SK-N-MC (cell line): ENCODE results near the gene ACP3.
A peak's percentile ranks its signal among the peaks of the same experiment; 100 is the strongest.
"Not testable (repeated sequence)": the region's sequence is repeated elsewhere in the genome, so short reads cannot be mapped to it uniquely, and the experiment has no call there.

Experiments used
- DNase-seq: peaks from one replicate; pipeline ENCODE4 v3.0.0-alpha.2; 2011; ENCODE audit warnings: low read depth, low spot score
- H3K27ac ChIP-seq: fragments of 200-600 bp; sonication (generic); 2 replicates; pipeline ENCODE4 v1.5.1; 2016; ENCODE audit warnings: mixed run types
- H3K36me3 ChIP-seq: fragments of 200-600 bp; sonication (generic); 2 replicates; pipeline ENCODE4 v1.6.1; 2017; ENCODE audit warnings: antibody characterized with exemption, low read length, mixed read lengths; ENCODE audit not compliant: insufficient read depth
- H3K4me3 ChIP-seq: fragments of 200-600 bp; sonication (generic); 2 replicates; pipeline ENCODE4 v1.5.1; 2016
- H3K9ac ChIP-seq: fragments of 200-600 bp; sonication (generic); 2 replicates; pipeline ENCODE4 v1.8.0; 2017; ENCODE audit warnings: mixed run types, mixed read lengths; ENCODE audit not compliant: insufficient read length
- H3K9me3 ChIP-seq: fragments of 200-600 bp; sonication (generic); 2 replicates; pipeline ENCODE4 v1.6.1; 2017; ENCODE audit warnings: low read depth, mild to moderate bottlenecking, antibody characterized with exemption, low read length, moderate library complexity, mixed read lengths
- EZH2 ChIP-seq: fragments of 200-600 bp; sonication (generic); IDR thresholded peaks from one replicate; pipeline ENCODE4 v1.6.1; 2017; ENCODE audit warnings: antibody characterized with exemption
- FOXP2 ChIP-seq: optimal IDR thresholded peaks from 2 replicates; pipeline ENCODE3; 2011; ENCODE audit warnings: mild to moderate bottlenecking, moderate library complexity; ENCODE audit not compliant: insufficient read depth; ENCODE audit errors: extremely low read length, control extremely low read depth
- POLR2AphosphoS5 ChIP-seq: IDR thresholded peaks from 2 replicates; pipeline ENCODE4 v1.6.1; 2012; ENCODE audit warnings: mild to moderate bottlenecking, low read depth, low read length, borderline replicate concordance

The ACP3 gene

DNA sequence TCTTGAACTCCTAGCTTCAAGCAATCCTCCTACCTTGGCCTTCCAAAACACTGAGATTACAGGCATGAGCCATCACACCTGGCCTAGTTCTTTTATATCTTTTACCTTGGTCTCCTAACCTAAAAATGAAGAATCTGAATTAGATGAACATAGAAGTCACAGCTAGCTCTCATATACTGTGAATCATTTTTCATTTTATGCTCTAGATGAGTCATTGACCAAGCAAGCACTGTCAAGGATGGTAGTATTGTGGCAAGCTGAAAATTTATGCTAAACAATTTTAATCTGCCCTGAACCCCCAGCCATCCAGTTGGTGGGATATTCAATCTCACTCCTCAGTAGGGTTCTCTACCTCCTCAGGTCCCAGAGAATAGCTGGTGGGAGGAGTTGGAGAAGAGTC lies 51.8 kb downstream of the ACP3 start:
- H3K36me3 ChIP-seq: no peaks in the 10 kb centered on the region
- H3K27ac ChIP-seq: no peak overlapping the region
- DNase-seq: no peak
- H3K9ac ChIP-seq: no peak overlapping the region
- no peak for TF ChIP-seq POLR2AphosphoS5
- TF ChIP-seq EZH2: no peak
- TF ChIP-seq FOXP2: no peak
- H3K4me3 ChIP-seq: no peak overlapping the region
- H3K9me3 ChIP-seq: no peaks in the 10 kb centered on the region

- H3K9ac ChIP-seq, DNase-seq, H3K4me3 ChIP-seq, H3K27ac ChIP-seq, H3K36me3 ChIP-seq, H3K9me3 ChIP-seq: not testable (repeated sequence)
Observed at GRCh38 chr3:132376945-132377354, 59.7 kb downstream of the ACP3 start.

- TF ChIP-seq EZH2 (no peak), POLR2AphosphoS5 (no peak), FOXP2 (no peak)
- no peak overlapping the region for H3K27ac ChIP-seq
- DNase-seq: no peak
Observed at GRCh38 chr3:132378048-132378762, 61.0 kb downstream of the ACP3 start.

GRCh38 chr3:132378846-132379245 lies 61.6 kb downstream of the ACP3 start:
- Histone ChIP-seq H3K27ac (no peak overlapping the region), H3K9ac (no peak overlapping the region), H3K9me3 (no peaks in the 10 kb centered on the region), H3K36me3 (no peaks in the 10 kb centered on the region), H3K4me3 (no peak overlapping the region)
- no peak for TF ChIP-seq POLR2AphosphoS5
- no peak for TF ChIP-seq FOXP2
- TF ChIP-seq EZH2: no peak
- no peak for DNase-seq

More at GRCh38 chr3:132378048-132378762, 61.0 kb downstream of the ACP3 start:
- H3K9me3 ChIP-seq: no peaks in the 10 kb centered on the region
- H3K9ac ChIP-seq: no peak overlapping the region
- no peak overlapping the region for H3K4me3 ChIP-seq
- H3K36me3 ChIP-seq: no peaks in the 10 kb centered on the region

- no peak overlapping the region for H3K27ac ChIP-seq
- no peaks in the 10 kb centered on the region for H3K9me3 ChIP-seq
- DNase-seq: no peak
- no peak for TF ChIP-seq POLR2AphosphoS5
- TF ChIP-seq FOXP2: no peak
- TF ChIP-seq EZH2: no peak
- H3K4me3 ChIP-seq: no peak overlapping the region
- H3K9ac ChIP-seq: no peak overlapping the region
- H3K36me3 ChIP-seq: no peaks in the 10 kb centered on the region
Observed at GRCh38 chr3:132380920-132381319, 63.7 kb downstream of the ACP3 start.

DNA sequence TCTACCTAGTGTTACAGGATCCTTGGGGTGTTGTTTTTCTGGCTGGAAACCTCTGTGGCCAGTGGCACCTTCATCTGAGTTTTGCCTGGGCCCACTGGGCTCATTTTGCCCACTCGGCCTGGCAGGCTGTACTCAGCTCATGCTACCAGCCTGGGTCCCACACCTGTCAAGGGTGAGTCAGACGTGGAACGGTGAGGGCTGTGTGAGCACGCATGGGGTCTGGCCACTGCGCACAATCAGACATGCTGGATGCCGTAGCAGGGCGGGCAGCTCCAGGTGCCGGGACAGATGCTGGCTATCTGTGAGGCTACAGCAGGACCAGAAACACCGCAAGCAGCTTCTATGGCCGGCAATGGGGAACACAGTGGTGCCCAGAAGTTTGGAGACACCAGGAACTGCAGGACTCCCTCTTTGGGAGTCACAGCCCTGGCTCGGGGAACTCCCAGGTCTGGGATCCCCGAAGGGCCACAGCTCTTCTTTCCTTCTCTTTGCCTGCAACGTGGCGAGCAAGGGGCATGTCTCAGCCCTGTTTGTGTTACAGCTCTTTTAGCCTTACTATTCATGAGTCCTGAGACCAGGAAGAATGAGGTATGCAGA lies 64.2 kb downstream of the ACP3 start:
- H3K27ac ChIP-seq: no peak overlapping the region
- no peak for DNase-seq
- no peak overlapping the region for H3K4me3 ChIP-seq
- no peak overlapping the region for H3K9ac ChIP-seq
- TF ChIP-seq EZH2: no peak
- TF ChIP-seq FOXP2: no peak
- TF ChIP-seq POLR2AphosphoS5: no peak
- no peaks in the 10 kb centered on the region for H3K36me3 ChIP-seq
- no peaks in the 10 kb centered on the region for H3K9me3 ChIP-seq

GRCh38 chr3:132382267-132382666 lies 65.1 kb downstream of the ACP3 start:
- Histone ChIP-seq H3K4me3 (no peak overlapping the region), H3K9ac (no peak overlapping the region), H3K27ac (no peak overlapping the region), H3K36me3 (no peaks in the 10 kb centered on the region), H3K9me3 (no peaks in the 10 kb centered on the region)
- no peak for TF ChIP-seq FOXP2
- TF ChIP-seq EZH2: no peak
- no peak for TF ChIP-seq POLR2AphosphoS5
- no peak for DNase-seq

DNA sequence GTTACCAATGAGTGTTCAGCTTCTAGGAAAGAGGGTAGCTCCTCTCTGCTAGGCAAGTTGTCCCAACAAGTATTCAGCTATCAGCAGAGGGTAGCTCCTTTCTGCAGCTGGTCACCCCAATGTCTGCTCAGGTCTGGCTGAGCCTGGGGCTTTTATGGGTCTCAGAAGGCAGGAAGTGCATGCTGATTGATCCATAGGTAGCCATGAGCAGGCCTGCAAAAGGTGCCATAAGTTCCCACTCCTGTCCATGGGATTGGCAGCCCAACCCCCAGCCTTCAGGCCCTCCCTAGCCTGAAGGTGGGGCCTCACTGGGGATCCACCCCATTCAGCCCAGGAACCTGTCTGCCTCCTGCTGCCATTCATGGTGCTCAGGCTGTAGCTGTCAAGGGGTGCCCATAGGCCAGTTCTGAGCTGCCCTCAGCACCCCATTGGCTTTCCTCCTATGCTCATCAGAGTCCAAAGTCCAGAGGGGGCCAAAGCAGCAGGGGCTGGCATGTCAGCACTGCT lies 65.5 kb downstream of the ACP3 start:
- peak overlapping the region; percentile 16; the same call in 1 of the 2 replicates for H3K4me3 ChIP-seq
- no peak overlapping the region for H3K9ac ChIP-seq
- 0 out of 2 replicates have a peak overlapping the region, but pooled peaks have one; percentile 32 for H3K27ac ChIP-seq
- H3K9me3 ChIP-seq: no peaks in the 10 kb centered on the region
- TF ChIP-seq POLR2AphosphoS5 (no peak), FOXP2 (no peak), EZH2 (no peak)
- DNase-seq: no peak
- no peaks in the 10 kb centered on the region for H3K36me3 ChIP-seq

GRCh38 chr3:132386259-132386658 lies 69.1 kb downstream of the ACP3 start:
- no peak for DNase-seq
- Histone ChIP-seq H3K27ac (no peak overlapping the region), H3K4me3 (no peak overlapping the region), H3K36me3 (no peaks in the 10 kb centered on the region), H3K9ac (no peak overlapping the region), H3K9me3 (no peaks in the 10 kb centered on the region)
- no peak for TF ChIP-seq FOXP2
- no peak for TF ChIP-seq EZH2
- no peak for TF ChIP-seq POLR2AphosphoS5

- not testable (repeated sequence) for H3K9me3 ChIP-seq, H3K36me3 ChIP-seq, H3K9ac ChIP-seq, H3K4me3 ChIP-seq, H3K27ac ChIP-seq, DNase-seq
Observed at GRCh38 chr3:132392675-132393074, 75.5 kb downstream of the ACP3 start.
